ENCODE data around the gene WFIKKN2.

DNA sequence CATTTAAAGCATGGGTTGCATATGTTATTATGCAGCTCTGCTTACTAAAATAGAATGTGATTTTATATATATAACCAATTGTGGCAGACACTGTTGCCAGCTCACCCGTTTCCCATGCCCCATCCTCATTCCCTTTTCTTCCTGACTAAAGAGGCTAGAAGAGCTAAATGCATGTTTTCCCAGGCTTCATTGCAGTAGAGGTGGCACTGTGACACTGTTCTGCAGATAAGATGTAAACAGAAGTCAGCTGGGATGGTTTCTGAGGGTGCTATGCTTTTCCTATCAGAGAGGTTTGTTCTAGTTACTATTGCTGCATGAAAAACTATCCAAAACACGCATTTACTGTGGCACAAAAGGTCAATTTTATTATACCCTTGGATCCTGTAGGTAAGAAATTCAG, 36.5 kb downstream of the WFIKKN2 start:
- TF ChIP-seq POLR2A (IDR thresholded peaks at IDR 0.05; ENCODE audit: low read length) (no peak), CTCF (IDR thresholded peaks at IDR 0.05) (no peak), RAD21 (conservative IDR thresholded peaks at IDR 0.05 in 1 of 2, IDR thresholded peaks at IDR 0.05 in 1 of 2) (no peak), EP300 (IDR thresholded peaks at IDR 0.05) (no peak), MYC (IDR thresholded peaks at IDR 0.05; ENCODE audit: borderline replicate concordance, low read length) (no peak), POLR2AphosphoS2 (conservative IDR thresholded peaks at IDR 0.05; ENCODE audit: low read length) (no peak), RNF2 (IDR thresholded peaks at IDR 0.05; ENCODE audit: borderline replicate concordance, low read depth) (no peak), HDAC2 (IDR thresholded peaks at IDR 0.05) (no peak), CEBPB (IDR thresholded peaks at IDR 0.05) (no peak), ESRRA (IDR thresholded peaks at IDR 0.05; ENCODE audit: borderline replicate concordance, low read length) (no peak), REST (IDR thresholded peaks at IDR 0.05) (no peak), RFX5 (IDR thresholded peaks at IDR 0.05) (no peak), NFE2L2 (conservative IDR thresholded peaks at IDR 0.05; ENCODE audit: low read length) (no peak)

Data from A549 (cell line).